Activated CD4-positive, CD25-positive, alpha-beta regulatory T cell (primary cell): Measurements from ENCODE around the gene CAMSAP1.
"Not testable (repeated sequence)": the region's sequence is repeated elsewhere in the genome, so short reads cannot be mapped to it uniquely, and the experiment has no call there.

Experiments
- DNase-seq, 4 experiments: peaks; one replicate each; lab custom pipeline; 2025; lab: John Stamatoyannopoulos, UW

The CAMSAP1 gene

GRCh38 chr9:135907431-135908092 is at the start of gene CAMSAP1:
Gene CAMSAP1 (minus strand): TSS chr9:135907546. CDS start chr9:135907159, 387 bp downstream.
- DNase-seq: peak; percentile 90 to 96 (median 95)

GRCh38 chr9:135956802-135957174 is 49.4 kb upstream of the CAMSAP1 start:
- DNase-seq: no peak

- DNase-seq: no peak
These were observed 48.8 kb upstream of the CAMSAP1 start for GRCh38 chr9:135955934-135956801.

GRCh38 chr9:135952664-135953206 is 45.4 kb upstream of the CAMSAP1 start:
- DNase-seq: no peak

GRCh38 chr9:135951889-135952663 is 44.7 kb upstream of the CAMSAP1 start:
- no peak for DNase-seq

GRCh38 chr9:135951310-135951709 is 44.0 kb upstream of the CAMSAP1 start:
- not testable (repeated sequence) for DNase-seq

GRCh38 chr9:135950841-135951240 is 43.5 kb upstream of the CAMSAP1 start:
- DNase-seq: not testable (repeated sequence)

GRCh38 chr9:135950135-135950682 is 42.9 kb upstream of the CAMSAP1 start:
- no peak for DNase-seq

- DNase-seq: no peak
These were observed 42.3 kb upstream of the CAMSAP1 start for GRCh38 chr9:135949501-135950134.

- no peak for DNase-seq
These were observed 41.6 kb upstream of the CAMSAP1 start for GRCh38 chr9:135948968-135949367.

GRCh38 chr9:135948446-135948845 is 41.1 kb upstream of the CAMSAP1 start:
- DNase-seq: no peak

- DNase-seq: no peak
These were observed 40.2 kb upstream of the CAMSAP1 start for GRCh38 chr9:135947582-135947981.

- DNase-seq: not testable (repeated sequence)
These were observed 39.8 kb upstream of the CAMSAP1 start for GRCh38 chr9:135947105-135947504.

- no peak for DNase-seq
These were observed 39.1 kb upstream of the CAMSAP1 start for GRCh38 chr9:135946392-135946994.

- no peak for DNase-seq
These were observed 38.6 kb upstream of the CAMSAP1 start for GRCh38 chr9:135945969-135946368.

GRCh38 chr9:135944444-135945252 is 37.3 kb upstream of the CAMSAP1 start:
- no peak for DNase-seq

GRCh38 chr9:135943604-135944003 is 36.3 kb upstream of the CAMSAP1 start:
- DNase-seq: not testable (repeated sequence)

GRCh38 chr9:135941288-135941995 is 34.1 kb upstream of the CAMSAP1 start:
- DNase-seq: no peak
